Astrocyte (in vitro differentiated cells and primary cell): ENCODE measurements around the gene RBBP6. TPM values are rescaled to one million over a fixed set of nuclear protein-coding genes. Genes with fewer than 3 reads are reported as not detected.

ENCODE experiments used
- DNase-seq: peaks from one replicate; pipeline ENCODE4 v3.0.0-alpha.2; 2010; ENCODE audit warnings: low read depth
- FAIRE-seq: peaks from 2 replicates; lab custom pipeline; 2011; peaks lifted over from hg19 to GRCh38; lab: Jason Lieb, UNC
- H2AFZ ChIP-seq: 2 replicates; pipeline ENCODE4 v1.6.0; 2012; ENCODE audit warnings: low read depth, low read length, inconsistent platforms
- H3K27ac ChIP-seq: 2 replicates; pipeline ENCODE4 v1.5.1; 2011; ENCODE audit warnings: low read depth, low read length, inconsistent platforms
- H3K27me3 ChIP-seq: 2 replicates; pipeline ENCODE4 v1.6.0; 2011; ENCODE audit warnings: low read length, inconsistent platforms; ENCODE audit not compliant: insufficient read depth
- H3K36me3 ChIP-seq: 2 replicates; pipeline ENCODE4 v1.5.1; 2011; ENCODE audit warnings: low read length, inconsistent platforms; ENCODE audit not compliant: insufficient read depth
- H3K4me1 ChIP-seq: 2 replicates; pipeline ENCODE4 v1.5.1; 2011; ENCODE audit warnings: low read length, inconsistent platforms; ENCODE audit not compliant: insufficient read depth
- H3K4me2 ChIP-seq: 2 replicates; pipeline ENCODE4 v1.6.0; 2012; ENCODE audit warnings: low read length, inconsistent platforms
- H3K4me3 ChIP-seq: 2 replicates; pipeline ENCODE4 v1.5.1; 2011; ENCODE audit warnings: low read depth, mild to moderate bottlenecking, low read length, inconsistent platforms; ENCODE audit not compliant: insufficient read depth
- H3K79me2 ChIP-seq: 2 replicates; pipeline ENCODE4 v1.6.0; 2012; ENCODE audit warnings: mild to moderate bottlenecking, low read length, inconsistent platforms; ENCODE audit not compliant: insufficient read depth
- H3K9ac ChIP-seq: 2 replicates; pipeline ENCODE4 v1.6.0; 2012; ENCODE audit warnings: mild to moderate bottlenecking, low read length, inconsistent platforms
- H3K9me3 ChIP-seq: 2 replicates; pipeline ENCODE4 v1.5.1; 2012; ENCODE audit warnings: low read depth, mild to moderate bottlenecking, low read length, inconsistent platforms; ENCODE audit not compliant: insufficient read depth
- H4K20me1 ChIP-seq: 2 replicates; pipeline ENCODE4 v1.6.0; 2012; ENCODE audit warnings: low read length, inconsistent platforms; ENCODE audit not compliant: insufficient read depth
- H3K27ac Mint-ChIP-seq: one replicate; pipeline ENCODE4 v1.8.0; 2021; ENCODE audit warnings: mild to moderate bottlenecking, mixed read lengths; ENCODE audit not compliant: unreplicated experiment
- H3K27me3 Mint-ChIP-seq: one replicate; pipeline ENCODE4 v1.8.0; 2021; ENCODE audit warnings: low read depth, mixed read lengths; ENCODE audit not compliant: unreplicated experiment
- H3K36me3 Mint-ChIP-seq: one replicate; pipeline ENCODE4 v1.8.0; 2021; ENCODE audit warnings: low read depth, mixed read lengths; ENCODE audit not compliant: unreplicated experiment
- H3K4me1 Mint-ChIP-seq: one replicate; pipeline ENCODE4 v1.8.0; 2021; ENCODE audit warnings: low read depth, mixed read lengths; ENCODE audit not compliant: unreplicated experiment
- H3K4me3 Mint-ChIP-seq: one replicate; pipeline ENCODE4 v1.8.0; 2021; ENCODE audit warnings: mild to moderate bottlenecking, moderate library complexity, mixed read lengths; ENCODE audit not compliant: unreplicated experiment
- H3K9me3 Mint-ChIP-seq: one replicate; pipeline ENCODE4 v1.8.0; 2021; ENCODE audit warnings: mild to moderate bottlenecking, mixed read lengths; ENCODE audit not compliant: unreplicated experiment
- EZH2 ChIP-seq: IDR thresholded peaks from 2 replicates; pipeline ENCODE4 v1.6.1; 2012; ENCODE audit warnings: mild to moderate bottlenecking, low read length, inconsistent platforms; ENCODE audit not compliant: insufficient read depth
- total RNA-seq: library from RNA; stranded (reverse); gene quantifications from 2 replicates; pipeline ENCODE4 v1.2.1, GENCODE V29; 2021
- TF ChIP-seq, protein P1 (sequence below): IDR thresholded peaks from 2 replicates; pipeline ENCODE4 v1.5.1; 2011; ENCODE audit warnings: low read depth, mild to moderate bottlenecking, inconsistent platforms, low read length, moderate library complexity; ENCODE audit not compliant: insufficient read depth

RBBP6 gene
- total RNA-seq, 1 donor from 2014 or later = 44.8 TPM

DNA sequence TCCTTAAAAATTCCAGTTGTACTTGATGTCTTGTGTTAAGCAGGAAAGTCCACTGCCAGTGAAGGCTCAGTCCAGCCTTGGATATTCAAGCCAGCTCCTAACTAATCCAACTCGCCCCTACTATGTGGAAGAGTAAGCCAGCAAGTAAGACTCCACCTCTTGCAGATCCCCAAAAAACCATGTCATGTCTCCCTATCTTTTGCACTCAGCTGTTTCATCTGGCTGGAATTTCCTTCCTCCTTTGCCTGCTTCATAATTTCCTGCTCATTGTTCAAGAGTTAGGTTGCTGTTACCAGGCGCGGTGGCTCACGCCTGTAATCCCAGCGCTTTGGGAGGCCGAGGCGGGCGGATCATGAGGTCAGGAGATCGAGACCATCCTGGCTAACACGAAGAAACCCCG, 37.8 kb downstream of the RBBP6 start:
- Histone ChIP-seq H3K4me3 (no peak overlapping the region), H3K9me3 (no peaks in the 10 kb centered on the region), H3K36me3 (no peaks in the 10 kb centered on the region), H3K4me1 (no peaks in the 10 kb centered on the region), H3K79me2 (no peaks in the 10 kb centered on the region), H2AFZ (no peak overlapping the region), H3K9ac (no peak overlapping the region), H4K20me1 (peaks cover under 1% of the 10 kb centered on the region), H3K27me3 (no peaks in the 10 kb centered on the region), H3K4me2 (no peak overlapping the region), H3K27ac (no peak overlapping the region)
- TF ChIP-seq, protein P1, sequence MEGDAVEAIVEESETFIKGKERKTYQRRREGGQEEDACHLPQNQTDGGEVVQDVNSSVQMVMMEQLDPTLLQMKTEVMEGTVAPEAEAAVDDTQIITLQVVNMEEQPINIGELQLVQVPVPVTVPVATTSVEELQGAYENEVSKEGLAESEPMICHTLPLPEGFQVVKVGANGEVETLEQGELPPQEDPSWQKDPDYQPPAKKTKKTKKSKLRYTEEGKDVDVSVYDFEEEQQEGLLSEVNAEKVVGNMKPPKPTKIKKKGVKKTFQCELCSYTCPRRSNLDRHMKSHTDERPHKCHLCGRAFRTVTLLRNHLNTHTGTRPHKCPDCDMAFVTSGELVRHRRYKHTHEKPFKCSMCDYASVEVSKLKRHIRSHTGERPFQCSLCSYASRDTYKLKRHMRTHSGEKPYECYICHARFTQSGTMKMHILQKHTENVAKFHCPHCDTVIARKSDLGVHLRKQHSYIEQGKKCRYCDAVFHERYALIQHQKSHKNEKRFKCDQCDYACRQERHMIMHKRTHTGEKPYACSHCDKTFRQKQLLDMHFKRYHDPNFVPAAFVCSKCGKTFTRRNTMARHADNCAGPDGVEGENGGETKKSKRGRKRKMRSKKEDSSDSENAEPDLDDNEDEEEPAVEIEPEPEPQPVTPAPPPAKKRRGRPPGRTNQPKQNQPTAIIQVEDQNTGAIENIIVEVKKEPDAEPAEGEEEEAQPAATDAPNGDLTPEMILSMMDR = no peak
- no peak for TF ChIP-seq EZH2
- Mint-ChIP-seq H3K27ac (no peak overlapping the region), H3K4me3 (no peak overlapping the region), H3K36me3 (peaks cover 8% of the 10 kb centered on the region), H3K9me3 (peaks cover 5% of the 10 kb centered on the region), H3K4me1 (no peaks in the 10 kb centered on the region), H3K27me3 (no peaks in the 10 kb centered on the region)
- FAIRE-seq = no peak
- peak; percentile 4 for DNase-seq

DNA sequence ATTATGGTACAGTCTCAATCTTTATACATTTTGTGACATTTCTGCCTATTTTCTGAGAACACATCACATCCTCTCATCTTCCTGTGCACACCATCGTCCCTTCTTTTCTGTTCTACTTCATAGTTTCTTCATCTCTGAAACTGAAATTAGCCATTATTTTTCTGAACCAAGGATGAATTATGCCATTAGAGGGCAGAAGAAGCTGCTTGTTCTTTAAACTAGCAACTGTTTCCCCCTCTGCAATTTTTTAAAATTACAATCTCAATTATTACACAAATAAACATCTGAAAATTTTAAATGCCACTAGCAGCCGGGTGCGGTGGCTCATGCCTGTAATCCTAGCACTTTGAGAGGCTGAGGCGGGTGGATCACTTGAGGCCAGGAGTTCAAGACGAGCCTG, 41.3 kb downstream of the RBBP6 start:
- DNase-seq (peak; percentile 16), FAIRE-seq (no peak)
- Histone ChIP-seq H3K79me2 (no peaks in the 10 kb centered on the region), H3K4me3 (no peak overlapping the region), H3K4me2 (no peak overlapping the region), H3K27ac (no peak overlapping the region), H3K4me1 (peaks cover 3% of the 10 kb centered on the region), H3K36me3 (no peaks in the 10 kb centered on the region), H4K20me1 (no peaks in the 10 kb centered on the region), H2AFZ (no peak overlapping the region), H3K9ac (no peak overlapping the region), H3K27me3 (no peaks in the 10 kb centered on the region), H3K9me3 (no peaks in the 10 kb centered on the region)
- peaks cover 6% of the 10 kb centered on the region for H3K4me1 Mint-ChIP-seq
- no peaks in the 10 kb centered on the region for H3K36me3 Mint-ChIP-seq
- TF ChIP-seq, protein P1 = peak; percentile 37
- no peak for TF ChIP-seq EZH2
- no peaks in the 10 kb centered on the region for H3K27me3 Mint-ChIP-seq
- H3K4me3 Mint-ChIP-seq = no peak overlapping the region
- peaks cover 3% of the 10 kb centered on the region for H3K9me3 Mint-ChIP-seq
- H3K27ac Mint-ChIP-seq = no peak overlapping the region

DNA sequence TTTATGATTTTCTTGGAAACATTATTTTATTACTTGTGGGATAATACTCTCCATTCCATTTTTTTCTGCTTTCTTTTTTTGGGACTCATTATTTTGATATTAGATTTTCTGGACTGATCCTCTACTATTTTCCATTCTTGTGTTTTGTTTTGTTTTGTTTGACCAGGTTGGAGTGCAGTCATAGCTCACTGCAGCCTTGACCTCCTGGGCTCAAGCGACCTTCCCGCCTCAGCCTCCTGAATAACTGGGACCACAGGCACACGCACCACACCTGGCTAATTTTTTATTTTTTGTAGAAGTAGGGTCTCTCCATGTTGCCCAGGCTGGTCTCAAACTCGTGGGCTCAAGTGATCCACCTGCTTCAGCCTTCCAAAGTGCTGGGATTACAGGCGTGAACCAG, 44.1 kb downstream of the RBBP6 start:
- Histone ChIP-seq H2AFZ (no peak overlapping the region), H3K4me1 (peaks cover 3% of the 10 kb centered on the region), H3K9me3 (no peaks in the 10 kb centered on the region), H3K27ac (no peak overlapping the region), H3K36me3 (no peaks in the 10 kb centered on the region), H3K27me3 (no peaks in the 10 kb centered on the region), H3K4me2 (no peak overlapping the region), H3K4me3 (no peak overlapping the region), H4K20me1 (no peaks in the 10 kb centered on the region), H3K79me2 (no peaks in the 10 kb centered on the region), H3K9ac (no peak overlapping the region)
- no peak for TF ChIP-seq EZH2
- TF ChIP-seq, protein P1 = no peak
- no peaks in the 10 kb centered on the region for H3K9me3 Mint-ChIP-seq
- DNase-seq (no peak), FAIRE-seq (no peak)
- H3K4me3 Mint-ChIP-seq = no peak overlapping the region
- H3K36me3 Mint-ChIP-seq = no peaks in the 10 kb centered on the region
- no peaks in the 10 kb centered on the region for H3K27me3 Mint-ChIP-seq
- H3K27ac Mint-ChIP-seq = no peak overlapping the region
- peaks cover 10% of the 10 kb centered on the region for H3K4me1 Mint-ChIP-seq
